ENCODE data around the gene BUB1B.
"Not testable (repeated sequence)": the region's sequence is repeated elsewhere in the genome, so short reads cannot be mapped to it uniquely, and the experiment has no call there.

BUB1B gene, protein sequence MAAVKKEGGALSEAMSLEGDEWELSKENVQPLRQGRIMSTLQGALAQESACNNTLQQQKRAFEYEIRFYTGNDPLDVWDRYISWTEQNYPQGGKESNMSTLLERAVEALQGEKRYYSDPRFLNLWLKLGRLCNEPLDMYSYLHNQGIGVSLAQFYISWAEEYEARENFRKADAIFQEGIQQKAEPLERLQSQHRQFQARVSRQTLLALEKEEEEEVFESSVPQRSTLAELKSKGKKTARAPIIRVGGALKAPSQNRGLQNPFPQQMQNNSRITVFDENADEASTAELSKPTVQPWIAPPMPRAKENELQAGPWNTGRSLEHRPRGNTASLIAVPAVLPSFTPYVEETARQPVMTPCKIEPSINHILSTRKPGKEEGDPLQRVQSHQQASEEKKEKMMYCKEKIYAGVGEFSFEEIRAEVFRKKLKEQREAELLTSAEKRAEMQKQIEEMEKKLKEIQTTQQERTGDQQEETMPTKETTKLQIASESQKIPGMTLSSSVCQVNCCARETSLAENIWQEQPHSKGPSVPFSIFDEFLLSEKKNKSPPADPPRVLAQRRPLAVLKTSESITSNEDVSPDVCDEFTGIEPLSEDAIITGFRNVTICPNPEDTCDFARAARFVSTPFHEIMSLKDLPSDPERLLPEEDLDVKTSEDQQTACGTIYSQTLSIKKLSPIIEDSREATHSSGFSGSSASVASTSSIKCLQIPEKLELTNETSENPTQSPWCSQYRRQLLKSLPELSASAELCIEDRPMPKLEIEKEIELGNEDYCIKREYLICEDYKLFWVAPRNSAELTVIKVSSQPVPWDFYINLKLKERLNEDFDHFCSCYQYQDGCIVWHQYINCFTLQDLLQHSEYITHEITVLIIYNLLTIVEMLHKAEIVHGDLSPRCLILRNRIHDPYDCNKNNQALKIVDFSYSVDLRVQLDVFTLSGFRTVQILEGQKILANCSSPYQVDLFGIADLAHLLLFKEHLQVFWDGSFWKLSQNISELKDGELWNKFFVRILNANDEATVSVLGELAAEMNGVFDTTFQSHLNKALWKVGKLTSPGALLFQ

DNA sequence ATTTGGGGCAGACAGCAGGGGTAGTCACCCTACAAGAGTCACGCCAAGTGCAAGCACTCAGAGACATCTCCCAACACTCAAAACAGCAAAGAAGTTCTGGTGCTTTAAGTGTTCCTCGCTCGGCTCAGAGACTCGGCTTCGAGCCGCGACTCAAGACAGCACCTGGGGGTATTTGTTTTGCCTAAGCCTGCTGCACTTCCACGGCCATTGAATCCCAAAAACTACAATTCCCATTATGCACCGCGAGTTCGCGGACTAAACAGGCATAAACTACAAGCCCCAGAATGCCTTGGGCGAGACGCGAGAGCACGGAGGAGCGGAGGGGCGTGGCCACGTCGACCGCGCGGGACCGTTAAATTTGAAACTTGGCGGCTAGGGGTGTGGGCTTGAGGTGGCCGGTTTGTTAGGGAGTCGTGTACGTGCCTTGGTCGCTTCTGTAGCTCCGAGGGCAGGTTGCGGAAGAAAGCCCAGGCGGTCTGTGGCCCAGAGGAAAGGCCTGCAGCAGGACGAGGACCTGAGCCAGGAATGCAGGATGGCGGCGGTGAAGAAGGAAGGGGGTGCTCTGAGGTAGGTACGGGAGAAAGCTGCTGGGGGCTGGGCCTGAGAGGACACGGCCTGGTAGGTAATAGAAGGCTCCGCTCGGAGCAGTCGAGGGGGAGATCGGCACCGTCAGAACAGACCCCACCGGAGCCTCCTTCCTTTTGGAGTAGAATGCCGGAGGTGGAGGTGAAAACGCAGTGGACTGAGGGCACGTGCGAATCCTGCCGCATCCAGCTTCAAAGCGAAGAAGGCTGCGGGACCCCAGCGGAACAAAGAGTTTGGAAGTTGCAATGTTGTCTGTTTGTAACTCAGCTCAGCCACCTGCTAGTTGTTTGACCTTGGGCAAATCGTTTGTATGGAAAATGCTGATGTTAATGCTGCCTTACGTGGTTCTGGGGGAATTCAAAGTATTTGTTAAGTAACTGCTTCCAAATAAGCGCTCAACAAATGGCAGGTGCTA, at the start of gene BUB1B:
Gene BUB1B, plus strand, starts transcription at position 381 of the 1,000 bp plus-strand sequence. Its CDS starts 152 bp downstream, at position 533.
- peak; percentile 96 for DNase-seq (ENCODE audit: low spot score)

DNA sequence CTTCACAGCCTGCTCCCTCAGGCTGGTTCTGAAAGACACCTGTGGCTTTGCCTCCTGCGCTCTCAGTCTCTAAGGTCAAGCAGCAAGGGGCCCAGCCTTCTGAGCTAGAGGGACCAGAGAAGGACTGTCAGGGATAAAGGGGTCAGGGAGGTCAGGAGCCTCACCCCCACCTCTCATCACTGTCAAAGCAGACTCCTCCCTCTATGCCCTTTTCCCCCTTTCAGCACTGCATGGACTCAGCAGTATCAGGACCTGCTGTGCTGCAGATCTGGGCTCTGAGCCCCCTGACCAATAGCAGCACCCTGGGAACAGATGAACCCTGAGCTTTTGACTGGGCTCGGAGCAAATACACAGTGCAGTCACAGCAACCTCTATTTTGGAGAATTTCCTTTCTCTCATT, 49.0 kb upstream of the BUB1B start:
- no peak for DNase-seq (ENCODE audit: low spot score)

DNA sequence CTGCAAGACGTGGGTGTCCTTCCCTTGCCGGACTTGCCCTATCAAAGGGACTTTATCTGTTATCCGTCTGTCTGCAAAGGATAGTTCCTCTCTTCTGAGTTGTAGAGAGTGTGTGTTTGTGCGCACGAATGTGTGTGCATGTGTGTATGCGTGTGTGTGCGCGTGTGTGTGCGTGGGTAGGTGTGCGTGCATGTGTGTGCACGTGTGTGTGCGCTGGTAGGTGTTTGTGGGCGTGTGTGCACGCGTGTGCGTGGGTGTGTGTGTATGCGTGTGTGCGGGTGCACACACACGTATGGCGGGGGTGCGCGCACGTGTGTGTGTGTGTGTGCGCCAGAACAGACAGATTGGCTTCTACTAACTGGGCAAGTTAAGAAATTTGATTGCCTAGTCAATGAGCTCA, 48.1 kb upstream of the BUB1B start:
- no peak for DNase-seq (ENCODE audit: low spot score)

DNA sequence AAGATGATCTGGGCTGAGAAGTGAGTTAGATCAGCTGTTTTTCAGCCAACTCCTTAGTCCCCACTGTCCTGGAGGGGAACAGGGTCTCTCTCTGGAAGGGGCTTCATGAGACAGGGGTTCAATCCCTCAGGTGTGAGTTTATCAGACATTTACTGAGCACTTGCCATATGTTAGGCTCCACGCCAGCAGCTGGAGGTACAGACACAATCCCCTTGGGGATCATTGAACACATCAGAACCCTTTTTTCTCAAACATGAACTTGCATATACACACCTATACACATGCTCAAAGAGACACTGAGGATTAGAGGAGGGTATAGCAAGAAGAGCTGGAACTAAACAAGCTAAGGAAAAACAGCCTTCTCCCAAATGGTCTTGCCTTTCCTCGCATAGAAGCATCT, 46.7 kb upstream of the BUB1B start:
- no peak for DNase-seq (ENCODE audit: low spot score)

DNA sequence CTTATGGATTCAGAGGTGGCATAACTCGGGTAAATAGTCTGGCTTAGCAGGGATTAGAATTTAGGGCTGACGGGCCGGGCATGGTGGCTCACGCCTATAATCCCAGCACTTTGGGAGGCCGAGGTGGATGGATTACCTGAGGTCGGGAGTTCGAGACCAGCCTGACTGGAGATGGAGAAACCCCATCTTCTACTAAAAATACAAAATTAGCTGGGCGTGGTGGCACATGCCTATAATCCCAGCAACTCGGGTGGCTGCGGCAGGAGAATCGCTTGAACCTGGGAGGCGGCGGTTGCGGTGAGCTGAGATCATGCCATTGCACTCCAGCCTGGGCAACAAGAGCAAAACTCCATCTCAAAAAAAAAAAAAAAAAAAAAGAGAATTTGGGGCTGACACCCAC, 45.8 kb upstream of the BUB1B start:
- DNase-seq (ENCODE audit: low spot score): not testable (repeated sequence)

DNA sequence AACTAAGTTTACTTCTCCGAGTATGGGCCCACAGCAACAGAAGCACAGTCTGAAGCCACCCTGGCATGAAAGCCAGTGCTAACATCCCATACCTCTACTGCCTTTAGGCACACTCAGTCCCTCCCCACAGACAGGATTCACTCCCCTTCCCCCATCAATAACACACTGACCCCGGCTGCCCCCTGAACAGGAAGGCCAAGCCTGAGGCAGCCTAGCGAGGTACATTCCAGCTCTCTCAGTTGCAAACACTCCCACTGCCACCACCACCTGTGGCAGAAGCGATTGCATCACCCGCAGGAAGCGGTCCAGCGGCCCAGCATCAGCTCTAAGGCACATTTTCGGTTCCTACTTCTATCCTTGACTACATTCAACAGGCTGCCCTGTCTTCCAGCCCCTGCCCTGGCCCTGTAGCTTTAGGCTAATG, 45.2 kb upstream of the BUB1B start:
- peak; percentile 53 for DNase-seq (ENCODE audit: low spot score)

DNA sequence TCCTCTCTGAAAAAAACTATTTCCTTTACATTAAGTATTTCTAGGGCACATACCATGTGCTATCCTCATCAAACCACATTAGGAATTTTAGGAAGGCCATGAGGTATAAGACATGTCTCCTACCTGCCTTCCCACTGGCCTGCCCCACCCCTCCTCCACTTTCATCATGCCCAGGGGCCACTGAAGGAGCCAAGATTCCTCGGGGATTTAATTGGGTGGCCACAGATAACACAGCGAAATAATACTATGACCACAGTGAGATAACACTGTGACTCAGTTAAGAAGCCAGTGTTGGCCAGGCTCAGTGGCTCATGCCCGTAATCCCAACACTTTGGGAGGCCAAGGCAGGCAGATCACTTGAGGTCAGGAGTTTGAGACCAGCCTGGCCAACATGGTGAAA, 42.4 kb upstream of the BUB1B start:
- no peak for DNase-seq (ENCODE audit: low spot score)

DNA sequence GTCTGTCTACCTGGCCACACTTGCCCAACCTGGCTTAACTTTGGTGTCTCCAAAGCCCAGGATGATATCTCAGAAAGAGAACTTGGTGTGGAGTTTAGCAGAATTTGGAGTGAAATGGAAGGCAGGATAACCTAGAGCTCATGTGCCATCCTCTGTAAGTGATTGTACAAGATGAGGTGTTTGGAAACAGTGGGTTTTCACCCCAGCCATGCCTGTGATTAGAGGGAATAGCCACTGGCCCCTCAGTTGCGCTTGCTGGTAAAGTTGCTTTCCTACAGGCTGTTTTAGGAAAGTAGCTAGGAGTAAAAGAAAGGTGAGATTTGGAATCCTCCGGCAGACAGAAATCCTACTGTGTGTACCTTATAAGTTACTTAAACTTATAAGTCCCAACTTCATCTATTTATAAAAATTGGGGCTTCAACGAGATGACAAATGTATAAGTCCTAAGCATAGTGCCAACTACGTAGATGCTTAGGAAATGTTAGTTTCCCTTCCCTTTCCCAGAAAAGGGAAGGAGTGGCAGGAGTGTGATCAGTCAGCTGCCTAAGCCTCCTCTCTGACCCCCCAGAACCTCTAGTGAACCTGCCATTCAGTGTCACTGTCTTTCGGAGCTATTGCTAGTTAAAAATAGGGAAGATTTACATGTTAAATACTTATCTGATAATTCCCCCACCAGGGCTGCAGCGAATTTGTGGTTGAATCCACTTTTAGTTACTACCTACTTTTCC, 38.8 kb upstream of the BUB1B start:
- no peak for DNase-seq (ENCODE audit: low spot score)

DNA sequence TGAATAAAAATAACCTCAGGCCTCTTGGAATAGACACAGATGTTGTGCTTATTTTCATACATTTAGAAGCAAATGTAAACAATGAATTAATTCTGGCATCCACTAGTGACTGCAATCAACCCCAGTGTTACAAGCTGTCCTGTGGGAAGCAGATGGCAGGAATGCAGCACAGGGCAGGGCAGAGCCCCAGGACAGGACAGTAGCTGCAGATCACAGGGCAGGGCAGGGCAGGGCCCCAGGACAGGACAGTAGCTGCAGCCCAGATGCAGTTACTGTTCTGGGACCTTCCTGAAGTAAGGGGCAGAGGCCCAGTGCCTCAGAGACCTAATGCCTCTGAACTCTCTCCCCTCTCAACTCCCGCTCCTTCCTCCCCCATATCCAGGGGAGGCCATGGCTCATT, 37.9 kb upstream of the BUB1B start:
- DNase-seq (ENCODE audit: low spot score): not testable (repeated sequence)

DNA sequence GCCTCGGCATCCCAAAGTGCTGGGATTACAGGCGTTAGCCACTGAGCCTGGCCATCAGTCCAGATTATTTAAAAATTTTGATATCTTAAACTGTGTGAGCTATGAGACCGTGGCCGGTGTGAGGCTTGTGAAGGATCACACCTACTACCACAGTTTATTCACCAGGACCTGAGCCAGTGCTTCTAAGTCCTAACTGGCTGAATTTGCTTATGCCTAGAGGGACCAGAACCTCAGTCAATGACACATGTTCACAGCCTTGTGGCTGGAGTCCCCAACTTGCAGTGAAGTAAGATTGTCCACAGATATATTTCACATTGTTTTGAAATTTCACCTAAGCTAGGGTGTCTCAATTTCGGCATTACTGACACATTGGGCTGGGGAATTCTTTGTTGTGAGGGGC, 37.0 kb upstream of the BUB1B start:
- not testable (repeated sequence) for DNase-seq (ENCODE audit: low spot score)

DNA sequence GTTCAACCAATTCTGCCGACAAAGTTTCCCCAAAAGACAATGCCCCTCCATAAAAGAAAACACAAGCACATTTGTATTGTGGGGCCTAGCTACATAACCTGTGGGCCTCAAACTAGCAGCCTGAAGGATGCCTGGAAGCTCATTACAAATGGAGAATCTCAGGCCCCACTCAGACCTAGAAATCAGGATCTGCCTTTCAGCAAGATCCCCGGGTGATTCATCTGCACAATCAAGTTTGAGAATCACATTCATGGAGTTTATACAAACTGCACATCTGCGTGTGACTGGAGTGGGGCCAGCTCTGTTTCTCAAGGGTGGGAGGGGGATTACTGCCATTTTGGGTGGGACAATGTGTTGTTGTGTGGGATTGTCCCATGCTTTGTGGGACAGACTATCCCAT, 36.5 kb upstream of the BUB1B start:
- not testable (repeated sequence) for DNase-seq (ENCODE audit: low spot score)

DNA sequence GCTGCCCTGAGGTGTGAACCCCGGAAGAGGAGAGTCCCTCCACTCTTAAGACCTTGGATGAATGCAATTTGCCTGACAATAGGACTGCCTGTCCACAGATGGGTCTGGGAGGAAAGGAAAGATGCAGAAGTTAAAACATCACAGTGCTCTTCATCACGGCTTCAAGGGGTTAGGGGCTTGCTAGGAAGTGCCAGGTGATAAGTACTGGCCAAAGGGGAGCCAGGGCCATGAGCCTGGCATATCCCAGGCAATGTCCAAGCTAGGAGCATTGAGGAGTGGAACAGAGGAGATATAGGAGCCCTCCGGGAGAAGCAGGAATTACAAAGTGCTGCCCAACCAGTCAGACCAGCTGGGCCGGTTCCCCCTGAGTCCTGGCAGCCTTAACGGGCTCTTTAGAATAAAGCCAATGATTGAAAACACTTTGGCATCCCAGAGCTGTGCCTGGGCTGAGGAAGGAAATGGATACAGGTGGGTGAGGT, 36.0 kb upstream of the BUB1B start:
- DNase-seq (ENCODE audit: low spot score): not testable (repeated sequence)

DNA sequence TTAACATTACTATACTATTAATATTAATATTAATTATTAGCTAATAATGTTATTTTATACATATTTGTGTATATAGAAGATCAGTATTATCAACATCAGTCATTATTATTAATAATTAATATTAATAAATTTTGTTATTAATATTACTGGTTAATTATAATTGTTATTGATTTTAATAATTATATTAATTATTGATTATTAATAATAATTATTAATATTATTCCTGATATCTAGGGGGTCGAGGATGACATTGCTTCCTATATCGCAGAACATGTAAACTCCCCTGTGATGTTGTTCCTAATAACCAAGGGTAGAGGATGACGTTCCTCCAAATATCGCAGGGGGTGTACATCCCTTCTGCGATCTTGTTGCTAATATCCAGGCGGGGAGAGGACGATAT, 34.9 kb upstream of the BUB1B start:
- DNase-seq (ENCODE audit: low spot score): no peak

DNA sequence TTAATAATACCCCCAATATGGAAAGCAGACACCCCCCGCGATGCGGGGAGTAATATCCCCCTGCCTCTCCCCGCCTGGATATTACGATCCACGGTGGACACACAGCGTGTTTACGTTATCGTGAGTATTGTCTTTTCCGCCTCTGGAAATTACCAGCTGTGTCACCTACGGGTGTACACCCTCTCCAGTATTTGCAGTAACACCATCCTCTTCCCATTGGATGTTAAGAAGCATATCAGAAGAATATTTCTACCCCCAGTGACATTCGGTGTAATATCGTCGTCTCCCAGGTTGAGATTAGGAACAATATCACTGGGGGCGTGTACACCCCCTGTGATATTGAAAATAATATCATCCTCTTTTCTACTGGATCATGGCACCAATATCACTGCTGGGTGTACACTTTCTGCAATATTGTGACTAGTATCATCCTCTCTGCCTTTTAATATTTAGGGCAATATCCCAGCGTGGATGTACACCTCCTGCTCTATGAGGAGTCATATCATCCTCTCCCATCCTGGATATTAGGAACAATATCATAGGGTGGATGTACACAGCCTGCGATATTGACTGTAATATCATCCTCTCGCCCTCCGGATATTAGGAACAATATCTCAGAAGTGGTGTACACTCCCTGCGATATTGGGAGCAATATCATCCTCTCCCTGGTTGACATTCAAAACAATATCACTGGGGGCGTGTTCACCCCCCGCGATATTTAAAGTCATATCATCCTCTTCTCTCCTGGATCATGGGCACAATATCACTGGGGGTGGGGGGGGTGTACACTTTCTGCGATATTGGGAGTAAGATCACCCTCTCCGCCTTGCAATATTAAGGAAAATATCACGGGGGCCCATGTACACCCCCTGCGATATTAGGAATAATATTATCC, 31.9 kb upstream of the BUB1B start:
- no peak for DNase-seq (ENCODE audit: low spot score)

DNA sequence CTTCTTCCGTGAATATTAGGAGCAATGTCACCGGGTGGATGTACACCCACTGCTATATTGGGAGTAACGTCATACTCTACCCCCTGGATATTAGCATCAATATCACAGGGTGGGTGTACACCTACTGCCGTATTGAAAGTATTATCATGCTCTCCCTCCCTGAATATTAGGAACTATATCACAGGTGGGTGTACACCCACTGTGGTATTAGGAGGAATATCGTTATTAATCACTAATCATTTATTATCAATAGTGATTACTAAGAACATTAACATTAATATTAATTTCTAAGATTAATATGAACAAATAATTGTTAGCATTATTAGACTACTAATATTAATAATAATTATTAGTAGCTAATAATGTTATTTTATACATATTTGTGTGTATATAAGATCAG, 30.8 kb upstream of the BUB1B start:
- no peak for DNase-seq (ENCODE audit: low spot score)

DNA sequence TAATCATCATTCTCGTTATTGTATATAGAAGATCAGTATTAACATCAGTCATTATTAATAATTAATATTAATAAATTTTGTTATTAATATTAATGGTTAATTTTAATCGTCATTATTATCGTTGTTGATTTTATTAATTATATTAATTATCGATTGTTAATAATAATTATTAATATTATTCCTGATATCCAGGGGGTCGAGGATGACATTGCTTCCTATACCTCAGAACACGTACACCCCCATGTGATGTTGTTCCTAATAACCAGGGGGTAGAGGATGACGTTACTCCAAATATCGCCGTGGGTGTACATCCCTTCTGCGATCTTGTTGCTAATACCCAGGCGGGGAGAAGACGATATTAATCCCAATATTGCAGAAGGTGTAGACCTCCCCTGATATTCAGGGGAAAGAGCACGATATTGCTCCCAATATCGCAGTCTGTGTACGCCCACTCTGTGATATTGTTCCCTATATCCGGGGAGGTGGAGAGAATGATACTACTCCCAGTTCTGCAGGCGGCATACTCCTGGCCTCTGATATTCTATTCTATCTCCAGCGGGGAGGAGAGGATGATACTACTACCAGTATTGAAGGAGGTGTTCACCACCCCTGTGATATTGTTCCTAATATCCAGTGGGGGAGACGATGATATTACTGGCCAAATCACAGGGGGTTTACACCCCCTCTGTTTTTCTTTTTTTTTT, 29.9 kb upstream of the BUB1B start:
- DNase-seq (ENCODE audit: low spot score): no peak

DNA sequence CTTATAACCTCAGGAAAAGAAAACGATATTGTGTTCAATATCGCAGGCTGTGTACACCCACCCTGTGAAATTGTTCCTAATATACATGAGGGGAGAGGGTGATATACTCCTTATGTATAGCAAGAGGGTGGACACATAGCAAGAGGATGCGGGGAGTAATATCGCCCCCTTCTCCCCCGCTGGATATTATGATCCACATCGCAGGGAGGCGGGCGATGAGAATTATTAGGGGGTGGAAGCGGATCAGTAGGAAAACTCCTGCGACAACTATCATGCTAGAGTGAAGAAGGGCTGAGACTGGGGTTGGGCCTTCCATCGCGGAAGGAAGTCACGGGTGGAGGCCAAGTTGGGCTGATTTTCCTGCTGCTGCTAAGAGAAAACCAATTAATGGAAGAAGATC, 27.3 kb upstream of the BUB1B start:
- DNase-seq (ENCODE audit: low spot score): no peak

DNA sequence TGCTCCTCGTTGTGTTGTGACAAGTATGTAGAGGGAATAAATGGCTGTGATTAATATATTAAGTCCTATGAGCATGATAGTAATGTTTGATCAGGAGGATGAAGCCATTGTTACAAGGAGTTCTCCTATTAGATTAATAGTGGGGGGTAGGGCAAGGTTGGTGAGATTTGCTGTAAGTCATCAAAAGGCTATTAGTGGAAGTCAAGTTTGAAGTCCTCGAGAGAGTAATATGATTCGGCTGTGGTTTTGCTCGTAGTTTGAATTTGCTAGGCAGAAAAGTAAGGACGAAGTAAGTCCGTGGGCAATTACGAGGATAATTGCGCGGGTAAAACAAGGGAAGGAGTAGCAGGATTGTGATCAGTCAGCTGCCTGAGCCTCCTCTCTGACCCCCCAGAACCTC, 26.0 kb upstream of the BUB1B start:
- no peak for DNase-seq (ENCODE audit: low spot score)

Measured in iPS-NIHi11 (cell line).